ENCODE measurements around the gene SYTL3. TPM values are rescaled to one million over a fixed set of nuclear protein-coding genes. Genes with fewer than 3 reads are reported as not detected.

The SYTL3 gene
- total and polyA plus RNA-seq, 8 donors: 3.1 to 14.6 (median 5.3) TPM

DNA sequence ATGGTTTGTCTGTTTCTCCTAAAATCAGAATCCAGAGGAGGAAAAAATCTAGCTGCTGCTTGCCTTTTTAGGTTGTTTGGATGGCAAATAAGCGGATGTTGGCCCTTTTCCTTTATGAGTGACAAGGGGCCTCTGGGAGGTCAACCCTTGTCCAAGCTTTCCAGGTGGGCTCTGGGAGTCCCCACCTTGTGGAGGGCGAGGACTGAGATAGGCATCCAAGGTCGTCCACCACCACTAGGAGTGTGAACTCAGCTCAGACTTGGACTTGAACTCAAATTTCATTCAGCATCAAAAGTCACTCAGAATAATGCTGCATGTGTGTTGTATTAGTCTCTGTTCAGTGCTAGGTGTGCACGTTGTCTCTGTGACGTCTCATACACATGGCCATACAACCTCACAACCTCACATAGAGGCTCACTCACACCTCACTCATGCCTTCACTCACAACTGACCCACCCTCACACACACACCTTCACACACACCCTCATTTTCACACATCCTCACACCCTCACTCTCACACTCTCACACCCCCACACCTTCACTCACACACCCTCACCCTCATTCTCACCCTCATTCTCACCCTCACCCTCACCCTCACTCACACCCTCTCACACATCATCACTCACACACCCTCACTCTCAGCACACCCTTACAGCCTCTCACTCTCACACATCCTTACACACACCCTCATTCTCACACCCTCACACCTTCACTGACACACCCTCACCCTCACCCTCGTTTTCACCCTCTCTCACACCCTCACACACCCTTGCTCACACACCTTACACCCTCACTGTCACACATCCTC lies 23.3 kb upstream of the SYTL3 start:
- TF ChIP-seq POLR2A (IDR thresholded peaks at IDR 0.05) (no peak), CTCF (IDR thresholded peaks at IDR 0.05) (no peak), POLR2AphosphoS5 (IDR thresholded peaks at IDR 0.05) (no peak), EP300 (IDR thresholded peaks at IDR 0.05) (no peak)
- intact Hi-C loops (cut with DNase I; ENCODE audit: low total_unique reads): no loop called here
- H3K36me3 ChIP-seq: peaks cover 43 to 92% (median 85%) of the 10 kb centered on the region in 4 donors
- no peaks in the 10 kb centered on the region for H3K27me3 ChIP-seq
- H3K9me3 ChIP-seq: no peaks in the 10 kb centered on the region
- H3K4me3 ChIP-seq: no peak overlapping the region
- WGBS, 5 donors: 71 to 83% (median 76%) methylated on average over 6 of the region's 6 CpGs
- H3K4me1 ChIP-seq: peaks cover 10 to 28% (median 13%) of the 10 kb centered on the region in 4 donors
- peak overlapping the region in 1 of 5 donors; percentile 7 for H3K27ac ChIP-seq
- DNase-seq: no peak

DNA sequence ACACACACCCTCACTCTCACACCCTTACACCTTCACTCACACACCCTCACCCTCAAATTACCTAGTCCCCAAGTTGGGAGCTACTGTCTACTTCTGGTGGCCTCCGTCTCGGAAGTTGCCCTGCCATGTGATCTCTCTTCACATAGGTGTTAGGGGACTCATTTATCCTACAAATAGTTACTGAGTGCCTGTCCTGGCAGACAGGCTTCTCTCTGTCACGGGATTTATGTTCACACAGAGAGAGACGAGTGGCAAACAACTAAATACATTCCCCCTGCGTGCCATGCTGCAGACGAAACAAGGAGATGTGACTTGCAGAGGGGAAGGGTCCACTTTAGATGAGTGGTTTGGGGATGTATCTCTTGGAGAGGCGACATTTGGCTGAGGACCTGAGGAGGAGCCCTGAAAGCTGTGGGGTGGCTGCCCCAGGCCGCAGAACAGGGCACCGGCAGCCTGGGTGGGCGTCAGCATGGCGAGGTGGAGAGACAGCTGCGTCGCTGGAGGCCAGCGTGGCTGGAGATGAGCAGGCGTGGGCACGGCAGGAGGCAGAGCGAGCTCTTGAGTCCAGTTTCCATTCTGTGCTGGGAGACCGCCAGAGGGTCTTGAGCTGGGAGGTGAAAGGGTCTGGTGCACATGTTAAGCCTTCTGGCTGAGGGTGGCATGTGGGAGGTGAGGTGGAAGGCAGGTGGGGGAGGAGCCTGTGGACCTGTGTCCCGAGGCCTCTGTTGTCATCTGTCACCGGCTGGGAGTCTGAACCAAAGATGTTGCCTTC lies 22.5 kb upstream of the SYTL3 start:
- Histone ChIP-seq H3K27ac (no peak overlapping the region), H3K4me3 (no peak overlapping the region), H3K4me1 (peaks cover 13 to 36% (median 19%) of the 10 kb centered on the region in 4 donors), H3K36me3 (peaks cover 37 to 84% (median 78%) of the 10 kb centered on the region in 4 donors), H3K9me3 (no peaks in the 10 kb centered on the region), H3K27me3 (no peaks in the 10 kb centered on the region)
- TF ChIP-seq POLR2AphosphoS5 (IDR thresholded peaks at IDR 0.05) (no peak), CTCF (IDR thresholded peaks at IDR 0.05) (no peak), POLR2A (IDR thresholded peaks at IDR 0.05) (no peak), EP300 (IDR thresholded peaks at IDR 0.05) (no peak)
- intact Hi-C loops (cut with DNase I; ENCODE audit: low total_unique reads): no loop called here
- peak in 1 of 2 donors; percentile 18 for DNase-seq
- 91 to 95% (median 93%) methylated on average over 19 to 20 of the region's 20 CpGs for WGBS, 5 donors

GRCh38 chr6:158627940-158628211 lies 22.0 kb upstream of the SYTL3 start:
- Histone ChIP-seq H3K4me1 (peaks cover 13 to 41% (median 21%) of the 10 kb centered on the region in 4 donors), H3K27ac (no peak overlapping the region), H3K9me3 (no peaks in the 10 kb centered on the region), H3K36me3 (peaks cover 36 to 84% (median 77%) of the 10 kb centered on the region in 4 donors), H3K27me3 (no peaks in the 10 kb centered on the region), H3K4me3 (no peak overlapping the region)
- DNase-seq: no peak
- WGBS, 5 donors: 84 to 92% (median 89%) methylated on average over 7 to 9 of the region's 9 CpGs
- intact Hi-C loops (cut with DNase I; ENCODE audit: low total_unique reads): no loop called here
- no peak for TF ChIP-seq CTCF (IDR thresholded peaks at IDR 0.05)
- no peak for TF ChIP-seq POLR2AphosphoS5 (IDR thresholded peaks at IDR 0.05)
- no peak for TF ChIP-seq EP300 (IDR thresholded peaks at IDR 0.05)
- no peak for TF ChIP-seq POLR2A (IDR thresholded peaks at IDR 0.05)

- TF ChIP-seq EP300 (IDR thresholded peaks at IDR 0.05) (no peak), POLR2A (IDR thresholded peaks at IDR 0.05) (no peak), CTCF (IDR thresholded peaks at IDR 0.05) (no peak), POLR2AphosphoS5 (IDR thresholded peaks at IDR 0.05) (no peak)
- 83 to 96% (median 86%) methylated on average over 17 of the region's 17 CpGs for WGBS, 5 donors
- Histone ChIP-seq H3K27me3 (no peaks in the 10 kb centered on the region), H3K9me3 (no peaks in the 10 kb centered on the region), H3K36me3 (peaks cover 36 to 85% (median 81%) of the 10 kb centered on the region in 4 donors), H3K27ac (no peak overlapping the region), H3K4me3 (no peak overlapping the region), H3K4me1 (peaks cover 13 to 44% (median 21%) of the 10 kb centered on the region in 4 donors)
- peak in 1 of 2 donors; percentile 24 for DNase-seq
- intact Hi-C loops (cut with DNase I; ENCODE audit: low total_unique reads): no loop called here
Measured at GRCh38 chr6:158628542-158628941, 21.3 kb upstream of the SYTL3 start.

Data from stomach (tissue), 9 donors.